PC-9 (cell line): ENCODE data around the gene LRCOL1.

Experiments used
- CTCF ChIP-seq: fragments of 200-600 bp; sonication (generic); conservative IDR thresholded peaks from 2 replicates; pipeline ENCODE4 v1.6.1; 2017; ENCODE audit warnings: mixed run types, antibody characterized with exemption, mild to moderate bottlenecking, moderate library complexity
- EZH2 ChIP-seq: fragments of 200-600 bp; sonication (generic); IDR thresholded peaks from 2 replicates; pipeline ENCODE4 v1.8.0; 2017; ENCODE audit warnings: antibody characterized with exemption, low read depth

GRCh38 chr12:132568301-132568700 lies 42.1 kb downstream of the LRCOL1 start:
- TF ChIP-seq CTCF = no peak
- no peak for TF ChIP-seq EZH2
